NCI-H748 treated with DMSO at 0.1 percent for 48 hours (cell line): ENCODE measurements around the gene CPEB4.

Experiments used
- DNase-seq: peaks from one replicate; lab custom pipeline; 2025; lab: John Stamatoyannopoulos, UW

Gene CPEB4

GRCh38 chr5:173887610-173888472, at the start of gene CPEB4:
TSS of gene CPEB4 (plus strand) at chr5:173888349. CDS start at chr5:173889734, 1,385 bp downstream.
- peak; percentile 97 for DNase-seq

GRCh38 chr5:173839117-173839713, 48.9 kb upstream of the CPEB4 start:
- no peak for DNase-seq

- DNase-seq, result no peak
These were observed 47.8 kb upstream of the CPEB4 start for GRCh38 chr5:173840111-173840983.

- DNase-seq, result no peak
These were observed 46.4 kb upstream of the CPEB4 start for GRCh38 chr5:173841710-173842109.

- no peak for DNase-seq
These were observed 44.4 kb upstream of the CPEB4 start for GRCh38 chr5:173843794-173844193.

GRCh38 chr5:173845321-173845720, 42.8 kb upstream of the CPEB4 start:
- DNase-seq, result no peak

- DNase-seq, result no peak
These were observed 41.1 kb upstream of the CPEB4 start for GRCh38 chr5:173846929-173847501.

GRCh38 chr5:173848986-173849596, 39.1 kb upstream of the CPEB4 start:
- DNase-seq, result no peak

GRCh38 chr5:173849908-173850307, 38.2 kb upstream of the CPEB4 start:
- DNase-seq, result no peak

GRCh38 chr5:173850659-173851058, 37.5 kb upstream of the CPEB4 start:
- DNase-seq, result no peak

- no peak for DNase-seq
These were observed 36.4 kb upstream of the CPEB4 start for GRCh38 chr5:173851595-173852243.

- DNase-seq, result no peak
These were observed 35.3 kb upstream of the CPEB4 start for GRCh38 chr5:173852790-173853359.

GRCh38 chr5:173853370-173854131, 34.6 kb upstream of the CPEB4 start:
- no peak for DNase-seq

GRCh38 chr5:173855162-173855994, 32.8 kb upstream of the CPEB4 start:
- no peak for DNase-seq

GRCh38 chr5:173855995-173856656, 32.0 kb upstream of the CPEB4 start:
- no peak for DNase-seq

GRCh38 chr5:173857234-173857633, 30.9 kb upstream of the CPEB4 start:
- DNase-seq, result no peak

- no peak for DNase-seq
These were observed 30.0 kb upstream of the CPEB4 start for GRCh38 chr5:173858021-173858669.
